ENCODE measurements around the gene TP53RK.

Gene TP53RK
- 7.0 to 14.7 (median 11.0) reads per million in 4 donors for total RNA-seq

DNA sequence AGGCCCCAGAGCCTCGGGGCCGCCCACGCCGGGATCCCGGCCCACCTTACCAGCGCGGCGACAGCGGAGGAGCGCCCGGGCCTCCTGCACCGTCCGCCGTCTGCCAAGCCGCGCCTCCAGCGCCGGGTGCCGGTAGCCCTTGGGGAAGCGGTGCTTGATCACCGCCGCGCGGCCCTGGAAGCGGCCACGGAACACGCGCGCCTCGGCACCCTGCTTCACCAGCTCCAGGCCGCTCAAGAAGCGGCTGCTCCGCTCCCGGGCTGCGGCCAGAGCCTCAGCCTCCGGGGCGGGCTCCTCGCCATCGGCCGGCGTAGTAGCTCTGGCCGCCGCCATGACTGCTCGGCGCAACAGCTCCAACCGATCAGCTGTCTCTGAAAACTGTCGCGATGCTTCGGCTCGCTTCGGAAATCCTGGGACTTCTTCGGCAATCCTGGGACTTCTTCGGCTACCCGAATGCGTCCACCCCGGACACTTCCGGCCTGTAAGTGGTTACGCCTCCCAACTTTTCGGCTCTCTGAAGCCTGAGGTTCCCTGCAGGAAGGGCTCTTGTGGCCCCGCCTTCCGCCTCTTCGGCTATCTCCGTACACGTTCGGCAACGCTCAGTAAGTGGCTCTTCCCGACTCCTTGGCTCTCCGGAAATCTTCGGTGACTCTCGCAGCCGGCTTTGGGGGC is at the start of gene TP53RK:
Gene TP53RK, minus strand, starts transcription at position 363 of the 672 bp plus-strand sequence. Its CDS starts 30 bp downstream, at position 333.
- peak; percentile 88 to 97 (median 91) for DNase-seq

DNA sequence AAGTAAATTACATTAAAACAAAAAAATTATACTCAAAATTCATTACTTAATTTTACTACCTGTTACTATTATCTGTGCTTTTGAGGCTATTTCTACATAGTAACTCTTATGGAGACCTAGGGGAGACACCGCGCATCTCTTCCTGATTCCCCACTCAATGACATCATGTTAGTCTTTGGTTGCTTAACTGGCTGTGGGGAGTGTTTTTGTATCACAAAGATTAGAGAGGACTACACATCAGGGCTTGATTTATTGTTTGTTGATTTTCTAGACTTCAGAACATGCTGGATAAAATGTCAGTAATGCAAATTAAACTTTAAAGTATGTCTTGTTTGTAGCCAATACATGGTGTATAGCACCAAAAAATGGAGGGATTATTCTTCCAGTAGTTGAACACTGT is 46.2 kb upstream of the TP53RK start:
- no peak for DNase-seq

DNA sequence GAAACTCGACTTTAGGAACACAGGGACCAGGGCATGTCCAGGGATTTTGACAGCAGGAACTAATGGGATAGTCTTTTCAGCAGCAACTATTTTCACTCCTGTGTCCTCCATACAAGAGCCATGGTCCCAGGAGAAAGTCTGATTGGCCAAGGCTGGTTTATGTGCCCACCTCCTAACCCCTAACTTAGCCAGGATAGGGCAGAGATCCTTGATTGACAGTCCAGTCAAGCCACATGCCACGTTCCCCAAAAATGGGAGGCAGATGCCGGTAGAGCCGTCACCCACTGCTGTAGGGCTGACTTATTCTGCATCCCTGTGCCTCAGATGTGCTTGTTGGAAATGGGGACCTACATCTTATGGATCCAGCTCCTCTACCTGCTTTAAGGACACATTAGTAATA is 42.5 kb upstream of the TP53RK start:
- DNase-seq: no peak

DNA sequence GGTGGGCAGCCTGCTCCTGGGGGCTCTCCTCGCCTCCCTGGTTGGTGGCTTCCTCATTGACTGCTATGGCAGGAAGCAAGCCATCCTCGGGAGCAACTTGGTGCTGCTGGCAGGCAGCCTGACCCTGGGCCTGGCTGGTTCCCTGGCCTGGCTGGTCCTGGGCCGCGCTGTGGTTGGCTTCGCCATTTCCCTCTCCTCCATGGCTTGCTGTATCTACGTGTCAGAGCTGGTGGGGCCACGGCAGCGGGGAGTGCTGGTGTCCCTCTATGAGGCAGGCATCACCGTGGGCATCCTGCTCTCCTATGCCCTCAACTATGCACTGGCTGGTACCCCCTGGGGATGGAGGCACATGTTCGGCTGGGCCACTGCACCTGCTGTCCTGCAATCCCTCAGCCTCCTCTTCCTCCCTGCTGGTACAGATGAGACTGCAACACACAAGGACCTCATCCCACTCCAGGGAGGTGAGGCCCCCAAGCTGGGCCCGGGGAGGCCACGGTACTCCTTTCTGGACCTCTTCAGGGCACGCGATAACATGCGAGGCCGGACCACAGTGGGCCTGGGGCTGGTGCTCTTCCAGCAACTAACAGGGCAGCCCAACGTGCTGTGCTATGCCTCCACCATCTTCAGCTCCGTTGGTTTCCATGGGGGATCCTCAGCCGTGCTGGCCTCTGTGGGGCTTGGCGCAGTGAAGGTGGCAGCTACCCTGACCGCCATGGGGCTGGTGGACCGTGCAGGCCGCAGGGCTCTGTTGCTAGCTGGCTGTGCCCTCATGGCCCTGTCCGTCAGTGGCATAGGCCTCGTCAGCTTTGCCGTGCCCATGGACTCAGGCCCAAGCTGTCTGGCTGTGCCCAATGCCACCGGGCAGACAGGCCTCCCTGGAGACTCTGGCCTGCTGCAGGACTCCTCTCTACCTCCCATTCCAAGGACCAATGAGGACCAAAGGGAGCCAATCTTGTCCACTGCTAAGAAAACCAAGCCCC is 36.2 kb upstream of the TP53RK start:
- DNase-seq: no peak

DNA sequence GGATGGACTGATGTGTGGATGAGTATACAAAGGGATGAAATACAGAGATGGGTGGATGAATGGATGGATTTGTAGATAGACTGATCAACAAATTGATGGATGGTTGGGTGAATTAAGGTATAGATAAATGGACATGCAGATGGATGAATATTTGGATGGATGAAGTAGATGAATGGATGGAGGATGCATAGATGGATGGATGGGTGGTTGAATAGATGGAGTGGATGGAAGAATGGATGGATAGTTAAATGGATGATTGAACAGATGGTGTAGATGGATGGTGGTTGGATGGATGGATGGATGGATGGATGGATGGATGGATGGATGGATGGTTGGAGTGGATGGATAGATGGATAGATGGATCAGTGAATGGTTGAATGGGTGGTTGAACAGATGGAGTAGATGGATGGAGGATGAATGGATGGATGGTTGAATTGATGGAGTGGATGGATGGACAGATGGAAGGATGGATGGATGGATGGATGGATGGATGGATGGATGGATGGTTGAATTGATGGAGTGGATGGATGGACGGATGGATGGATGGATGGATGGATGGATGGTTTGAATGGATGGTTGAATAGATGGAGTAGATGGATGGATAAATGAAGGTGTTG is 35.2 kb upstream of the TP53RK start:
- DNase-seq: no peak

DNA sequence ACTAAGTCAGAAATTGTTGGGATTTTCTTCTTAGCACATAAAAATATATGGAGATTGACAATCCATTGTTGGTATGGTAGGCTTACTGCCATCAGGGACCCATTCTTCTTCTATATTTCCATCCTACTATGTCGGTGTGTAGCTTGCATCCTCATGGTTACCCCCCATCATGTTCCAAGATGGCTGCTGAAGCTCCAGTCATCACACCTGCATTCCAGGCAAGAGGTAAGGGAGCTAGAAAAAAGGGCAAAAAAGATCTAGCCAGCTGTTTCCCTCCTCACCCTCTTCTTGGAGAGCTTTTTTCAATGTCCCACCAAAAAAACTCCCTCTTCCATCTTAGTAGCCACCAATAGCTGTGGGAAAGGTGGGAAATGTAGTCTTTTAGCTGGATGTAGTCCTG is 33.8 kb upstream of the TP53RK start:
- DNase-seq: no peak

DNA sequence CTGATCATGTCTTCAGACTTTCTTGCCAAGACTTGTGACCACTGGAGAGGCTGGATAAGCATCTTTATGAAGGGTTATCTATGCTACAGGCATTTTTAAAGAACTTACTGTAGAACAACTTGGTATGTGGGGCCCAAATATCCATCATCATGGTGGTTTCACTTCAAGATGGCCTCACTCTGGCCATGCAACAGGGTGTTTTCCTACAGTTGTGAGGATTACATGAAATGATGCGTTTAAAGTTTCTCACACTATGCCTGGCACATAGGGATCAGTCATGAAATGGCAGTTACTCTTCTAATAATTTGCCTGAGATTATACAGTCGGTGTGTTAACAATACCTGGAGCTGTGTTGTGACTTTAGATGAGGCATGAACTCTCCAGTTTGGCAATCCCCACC is 33.2 kb upstream of the TP53RK start:
- no peak for DNase-seq

DNA sequence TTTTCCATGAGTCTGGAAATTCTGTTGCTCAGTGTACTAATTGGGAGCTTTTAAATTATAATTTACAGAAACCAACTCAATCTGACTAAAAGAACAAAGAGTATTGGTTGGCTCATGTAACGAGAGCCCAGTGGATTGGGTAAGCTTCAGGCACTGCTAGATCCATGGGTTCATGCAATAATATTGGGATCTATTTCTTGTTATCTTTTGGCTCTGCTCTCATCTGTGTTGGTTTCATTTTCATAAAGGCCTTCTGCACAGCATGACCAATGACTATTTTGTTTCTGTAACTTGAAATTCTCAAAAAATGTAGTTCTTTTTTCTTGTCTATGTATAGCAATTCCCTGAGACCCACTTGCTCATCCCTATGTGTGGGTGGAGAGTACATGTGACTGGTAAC is 32.2 kb upstream of the TP53RK start:
- no peak for DNase-seq

DNA sequence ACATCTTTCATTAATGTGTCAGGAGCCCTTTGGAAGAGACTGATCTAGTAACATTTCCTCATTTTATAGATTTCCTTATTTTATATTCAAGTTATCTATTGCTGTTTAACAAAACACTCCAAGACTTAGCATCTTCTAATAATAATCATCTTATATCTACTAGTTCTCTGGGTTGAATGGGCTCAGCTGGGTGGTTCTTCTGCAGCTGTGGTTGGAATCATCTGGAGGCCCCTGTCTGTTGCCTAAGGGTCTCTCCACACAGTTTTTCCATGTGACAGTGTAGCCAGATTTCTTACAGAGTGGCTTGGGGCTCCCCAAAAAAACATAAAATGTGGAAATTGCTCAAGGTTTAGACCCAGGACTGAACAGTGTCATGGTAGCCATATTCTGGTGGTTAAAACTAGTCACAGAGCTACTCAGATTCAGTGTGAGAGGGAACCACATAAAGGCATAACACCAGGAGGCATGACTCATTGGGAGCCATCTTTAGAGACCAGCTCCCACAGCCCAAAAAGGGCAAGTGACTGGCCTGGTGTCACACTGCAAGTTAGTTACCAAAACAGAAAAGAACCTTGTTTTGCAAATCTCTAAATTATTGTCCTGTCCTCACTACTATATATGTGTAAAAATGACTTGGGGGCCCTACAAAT is 31.7 kb upstream of the TP53RK start:
- DNase-seq: no peak

DNA sequence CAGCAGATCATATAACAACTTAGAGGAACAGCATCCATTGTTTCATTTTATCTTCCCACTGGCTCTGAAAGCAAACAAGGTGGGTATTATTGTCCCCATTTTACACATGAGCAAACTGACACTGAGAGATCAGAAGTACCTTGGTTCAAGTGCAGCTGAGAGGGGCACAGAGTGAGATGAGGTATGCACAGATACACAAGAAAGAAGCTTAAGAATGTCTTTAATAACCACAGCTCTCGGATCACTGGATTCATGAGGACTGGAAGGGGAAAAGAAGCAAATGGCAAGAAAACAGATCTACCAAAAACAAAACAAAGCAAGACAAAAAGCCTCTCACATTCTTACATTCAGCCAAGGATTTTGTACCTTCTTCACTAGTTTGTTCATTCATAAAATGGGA is 30.8 kb upstream of the TP53RK start:
- no peak for DNase-seq

DNA sequence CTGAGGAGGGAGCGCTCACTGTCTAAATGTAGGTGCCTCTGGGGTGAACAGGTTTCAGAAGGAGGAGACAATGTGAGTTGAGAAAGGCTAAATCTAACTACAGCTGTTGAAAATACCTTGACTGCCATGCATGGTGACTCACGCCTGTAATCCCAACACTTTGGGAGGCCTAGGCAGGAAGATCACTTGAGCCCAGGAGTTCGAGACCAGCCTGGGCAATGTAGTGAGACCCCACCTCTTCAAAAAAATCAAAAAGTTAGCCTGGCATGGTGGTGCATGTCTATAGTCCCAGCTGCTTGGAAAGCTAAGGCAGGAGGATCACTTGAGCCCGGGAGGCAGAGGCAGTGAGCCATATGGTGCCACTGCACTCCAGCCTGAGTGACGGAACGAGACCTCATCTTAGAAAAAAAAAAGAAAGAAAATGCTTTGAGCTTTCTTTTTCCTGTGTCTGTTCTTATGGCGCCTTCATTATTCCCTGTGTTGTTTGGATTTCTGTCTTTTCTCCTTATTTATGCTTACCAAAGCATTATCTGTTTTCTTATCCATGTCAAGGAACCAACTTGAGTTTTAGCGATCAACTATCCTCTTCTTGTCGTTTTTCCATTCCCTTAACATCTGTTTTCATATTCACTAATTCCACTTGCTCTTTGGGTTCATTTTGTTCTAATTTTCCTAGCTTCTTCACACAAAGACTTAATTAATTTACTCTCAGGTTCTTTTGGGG is 28.7 kb upstream of the TP53RK start:
- DNase-seq: no peak

DNA sequence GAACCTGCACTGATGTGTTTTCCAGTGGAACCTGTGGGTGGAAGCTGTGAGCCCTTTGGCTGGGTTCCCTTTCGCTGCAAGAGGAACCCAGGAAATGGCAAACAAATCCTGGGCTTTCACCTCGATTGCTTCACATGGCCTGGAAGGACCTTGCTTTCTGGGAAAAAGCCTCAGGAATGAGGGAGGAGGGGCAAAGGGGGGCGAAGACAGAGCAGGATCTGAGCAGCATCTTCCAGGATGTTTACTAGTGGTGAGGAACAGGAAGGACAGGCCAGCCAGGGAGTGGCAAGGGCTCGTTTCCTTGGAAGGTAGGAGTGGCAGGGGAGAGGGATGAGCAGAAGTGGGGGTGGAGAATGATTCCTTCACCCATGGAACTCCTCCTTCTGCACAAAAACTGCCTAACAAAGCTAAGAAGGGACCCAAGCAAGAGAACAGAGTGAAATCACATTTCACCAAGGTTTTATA is 26.1 kb upstream of the TP53RK start:
- DNase-seq: no peak

DNA sequence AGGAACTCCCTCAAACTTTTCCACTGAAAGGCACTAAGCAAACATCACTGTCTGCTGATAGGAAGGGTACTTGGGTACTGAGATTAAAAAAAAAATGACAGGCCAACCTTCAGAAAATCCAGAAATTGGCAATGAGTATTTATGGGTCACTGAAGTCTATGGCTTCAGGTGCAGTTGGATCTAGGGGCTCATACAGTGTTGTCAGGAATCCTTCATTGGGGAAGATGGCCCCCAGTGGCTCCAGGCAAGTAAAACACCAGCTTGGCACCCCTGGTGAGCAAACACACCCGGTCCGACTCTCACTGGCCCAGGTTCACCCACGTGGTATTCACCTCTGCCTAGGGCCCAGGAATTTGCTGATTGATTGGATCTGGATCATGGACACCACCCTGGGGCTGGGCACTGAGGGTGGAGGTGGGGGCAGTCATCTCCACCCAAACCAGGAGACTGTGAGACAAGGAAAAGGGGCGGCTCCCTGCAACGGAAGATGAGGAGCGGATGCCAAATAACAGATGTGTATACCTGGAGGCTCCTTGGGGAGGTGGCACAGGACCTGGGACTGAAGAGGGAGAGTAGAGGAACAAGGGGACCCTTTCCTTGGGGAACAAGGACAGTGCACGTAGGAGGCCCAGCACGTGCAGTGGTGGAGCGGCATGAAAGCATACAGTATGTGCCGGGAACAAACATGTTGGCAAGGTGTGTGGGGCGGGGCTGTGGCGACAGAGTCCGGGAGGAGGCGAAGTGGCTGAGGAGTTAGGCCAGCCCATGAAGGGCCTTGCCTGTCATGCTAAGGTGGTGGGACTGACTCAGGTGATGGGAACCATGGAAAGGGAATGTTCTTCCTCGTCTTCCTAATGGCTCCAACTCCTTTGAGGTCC is 25.0 kb upstream of the TP53RK start:
- DNase-seq: no peak

DNA sequence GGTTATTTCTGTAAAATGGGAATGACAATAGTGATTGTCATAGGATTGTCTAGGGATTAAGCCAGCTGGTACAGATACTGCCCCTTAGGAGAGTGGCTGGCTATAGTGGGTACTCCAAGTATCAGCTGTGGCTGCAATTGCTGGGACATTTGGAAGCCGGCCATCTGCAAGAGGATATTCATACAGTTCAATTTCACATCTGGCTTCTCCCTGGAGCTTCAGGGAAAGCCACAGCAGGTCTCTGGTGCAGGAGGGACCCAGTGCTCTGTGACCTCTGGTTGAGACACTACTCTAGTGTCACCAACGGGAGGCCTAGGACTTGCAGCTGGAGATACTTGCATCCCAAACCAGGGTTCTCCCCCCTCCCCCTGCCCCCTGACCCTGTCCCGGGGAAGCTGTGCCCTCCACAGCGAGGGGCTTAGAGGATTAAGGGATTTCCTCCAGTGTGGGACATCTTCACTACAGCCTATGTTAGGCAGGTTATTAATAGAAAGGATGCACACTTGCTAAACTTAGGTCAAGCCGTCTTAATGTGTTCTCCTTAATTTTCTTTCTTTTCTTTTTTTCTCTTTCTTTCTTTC is 22.9 kb upstream of the TP53RK start:
- no peak for DNase-seq

DNA sequence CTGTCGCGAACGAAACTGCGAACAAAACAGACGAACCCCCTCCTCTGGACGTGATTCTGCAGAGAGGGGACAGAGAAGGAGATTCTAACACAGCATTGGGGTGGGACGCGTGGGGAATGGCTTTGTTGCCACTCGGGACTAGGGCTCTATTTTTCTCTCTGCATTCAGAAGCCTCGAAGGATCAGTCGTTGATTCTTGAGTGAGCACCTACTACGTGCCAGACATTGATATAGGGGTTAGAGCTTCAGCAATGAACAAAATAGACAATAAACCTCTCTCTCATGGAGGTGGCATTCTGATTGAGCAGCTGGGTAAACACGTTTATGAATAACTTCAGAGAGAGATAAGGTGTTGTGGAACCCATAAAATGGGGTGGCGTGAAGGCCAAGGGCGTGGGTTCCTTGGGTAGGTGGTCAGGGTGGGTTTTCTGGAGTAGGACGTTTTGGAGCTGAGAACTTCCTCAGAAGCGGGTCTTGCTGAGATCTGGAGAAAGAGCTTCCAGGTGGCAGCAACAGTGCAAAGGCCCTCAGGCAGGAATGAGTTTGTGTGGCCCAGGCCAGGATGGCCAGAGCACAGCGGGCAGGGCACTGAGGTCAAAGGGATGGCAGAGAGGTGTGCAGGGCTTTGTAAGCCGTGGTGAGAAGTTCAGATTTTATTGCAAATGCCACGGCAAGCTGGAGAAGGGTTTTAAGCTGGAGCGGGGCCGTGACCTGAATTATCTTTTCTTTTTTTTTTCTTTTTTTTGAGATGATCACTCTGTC is 21.1 kb upstream of the TP53RK start:
- DNase-seq: no peak

DNA sequence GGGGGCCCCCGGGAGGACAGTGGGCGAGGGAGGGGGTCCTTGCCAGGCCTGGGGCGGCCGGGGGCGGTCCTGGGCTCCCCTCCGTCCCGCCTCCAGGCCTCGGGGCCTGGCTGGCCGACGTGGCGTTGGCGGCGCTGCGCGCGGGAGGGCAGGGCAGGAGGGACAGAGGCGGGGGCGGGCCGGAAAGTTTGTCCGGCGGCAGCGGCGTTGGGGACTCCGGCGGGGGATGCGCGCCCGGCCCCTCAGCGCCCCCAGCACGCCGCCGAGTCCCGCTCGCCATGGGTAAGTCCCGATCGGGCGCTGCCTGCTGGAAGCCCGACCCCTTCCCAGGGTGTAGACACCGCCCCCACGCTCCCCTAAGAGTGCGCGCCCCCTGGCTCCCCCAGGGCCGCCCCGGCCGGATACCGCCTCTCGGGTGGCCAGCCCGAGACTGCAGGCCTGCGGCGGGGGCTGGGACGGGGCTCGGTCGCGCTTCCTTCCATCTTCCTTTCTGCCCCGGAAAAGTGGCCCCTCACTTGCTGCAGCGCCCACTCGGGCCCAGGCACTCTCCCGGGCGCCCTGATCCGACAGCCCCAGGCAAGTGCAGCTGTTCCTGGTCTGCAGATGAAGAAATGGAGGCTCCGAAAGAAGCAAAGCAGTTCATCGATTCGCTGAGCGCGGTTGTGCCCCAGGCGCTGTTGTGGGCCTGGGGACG is 20.4 kb upstream of the TP53RK start, which contains the start of gene SLC2A10:
Gene SLC2A10, plus strand, starts transcription at position 191 of the 694 bp plus-strand sequence. Its CDS starts 88 bp downstream, at position 279.
- no peak for DNase-seq

DNA sequence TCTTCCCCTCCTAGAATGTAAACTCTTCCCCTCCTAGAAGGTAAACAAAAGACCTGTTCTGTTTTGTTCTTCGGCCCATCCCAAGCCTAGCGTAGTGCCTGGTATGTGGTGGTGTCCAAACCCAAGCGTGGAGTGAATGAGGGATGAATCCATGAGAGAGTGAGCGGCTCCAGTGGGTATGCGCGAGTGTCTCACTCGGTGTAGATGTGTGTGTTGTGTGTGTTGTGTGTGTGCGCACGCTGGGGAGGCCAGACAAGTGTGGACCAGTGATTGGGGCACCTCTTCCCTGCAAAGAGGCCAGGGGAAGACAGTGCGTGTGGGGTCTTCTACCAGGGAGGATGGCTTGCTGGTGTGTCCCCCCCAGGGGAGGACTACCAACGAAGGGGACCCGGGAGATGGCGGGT is 19.8 kb upstream of the TP53RK start:
- DNase-seq: no peak

DNA sequence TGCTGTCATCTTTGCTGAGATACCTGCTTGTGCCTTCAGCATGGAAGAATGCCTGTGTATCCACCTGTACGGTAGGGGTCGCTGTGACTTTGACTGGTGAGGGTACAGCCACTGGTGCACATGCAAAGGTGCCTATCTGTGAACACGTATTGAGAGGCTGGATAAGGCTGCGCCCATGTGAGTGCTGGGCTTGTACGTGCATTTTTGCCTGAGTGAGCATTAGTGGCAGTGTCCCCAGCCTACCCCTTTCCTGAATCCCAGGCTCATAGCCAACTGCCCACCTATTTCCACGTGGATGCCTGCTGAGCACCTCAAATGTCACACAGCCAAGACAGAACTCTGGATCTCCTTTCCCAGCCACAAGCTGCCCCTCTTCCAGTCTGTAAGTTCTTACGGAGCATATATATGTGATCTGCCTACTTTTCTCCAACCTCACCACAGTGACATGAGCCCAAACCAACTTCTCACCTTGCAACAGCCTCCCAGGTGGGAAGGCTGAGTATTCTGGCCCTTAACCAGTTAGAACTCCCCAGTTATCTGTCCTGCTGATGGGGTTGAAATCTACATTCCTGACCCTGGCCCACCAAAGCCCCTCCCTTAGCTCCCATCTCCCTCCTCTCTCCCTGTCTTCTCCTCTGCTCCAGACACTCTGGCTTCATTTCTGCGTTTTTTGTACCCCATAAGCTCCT is 19.1 kb upstream of the TP53RK start:
- DNase-seq: no peak

DNA sequence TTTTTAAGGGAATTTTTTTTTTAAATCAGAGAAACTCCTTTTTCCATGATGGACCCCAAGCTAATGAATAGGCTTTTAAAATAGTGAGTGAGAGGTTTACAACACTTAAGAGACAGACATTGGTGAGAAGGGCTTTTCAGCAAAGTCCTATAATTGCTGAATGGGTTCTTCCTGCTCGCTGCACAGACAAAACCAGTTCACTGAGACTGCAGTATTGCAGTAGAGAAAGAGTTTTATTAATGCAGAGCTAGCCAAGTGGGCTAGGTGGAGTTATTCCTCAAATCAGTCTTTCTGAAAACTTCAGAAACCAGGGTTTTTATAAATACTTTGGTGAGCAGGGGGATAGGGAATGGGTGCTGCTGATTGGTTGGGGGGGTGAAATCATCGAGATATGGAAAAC is 17.0 kb upstream of the TP53RK start:
- DNase-seq: no peak
